HG03354 (cell line): ENCODE data around the gene RNF207.

Experiments used
- ATAC-seq: cut with Tn5 transposase; IDR thresholded peaks from one replicate; pipeline ENCODE4 v1.9.1; 2021; ENCODE audit warnings: mild to moderate bottlenecking; ENCODE audit not compliant: unreplicated experiment, poor library complexity, severe bottlenecking

Gene RNF207

GRCh38 chr1:6171548-6172124 lies 34.3 kb upstream of the RNF207 start:
- ATAC-seq, result no peak

- ATAC-seq, result no peak
Observed at GRCh38 chr1:6172549-6172948, 33.4 kb upstream of the RNF207 start.

GRCh38 chr1:6174621-6175410 lies 31.1 kb upstream of the RNF207 start:
- ATAC-seq, result no peak

- no peak for ATAC-seq
Observed at GRCh38 chr1:6175411-6175828, 30.5 kb upstream of the RNF207 start.

GRCh38 chr1:6176779-6177178 lies 29.1 kb upstream of the RNF207 start:
- no peak for ATAC-seq

- no peak for ATAC-seq
Observed at GRCh38 chr1:6177681-6178380, 28.1 kb upstream of the RNF207 start.

- ATAC-seq, result no peak
Observed at GRCh38 chr1:6178751-6179563, 27.0 kb upstream of the RNF207 start.

- ATAC-seq, result no peak
Observed at GRCh38 chr1:6179564-6180175, 26.2 kb upstream of the RNF207 start.

GRCh38 chr1:6180268-6180706 lies 25.6 kb upstream of the RNF207 start, which contains the start of gene CHD5:
Gene CHD5, minus strand, starts transcription at chr1:6180321. Its CDS starts 298 bp downstream, at chr1:6180023.
- no peak for ATAC-seq

GRCh38 chr1:6180707-6181311 lies 25.1 kb upstream of the RNF207 start:
- no peak for ATAC-seq

- ATAC-seq, result no peak
Observed at GRCh38 chr1:6181347-6181770, 24.6 kb upstream of the RNF207 start.

GRCh38 chr1:6183520-6183989 lies 22.4 kb upstream of the RNF207 start:
- ATAC-seq, result no peak

- ATAC-seq, result no peak
Observed at GRCh38 chr1:6184083-6184783, 21.7 kb upstream of the RNF207 start.

- ATAC-seq, result no peak
Observed at GRCh38 chr1:6185151-6185550, 20.8 kb upstream of the RNF207 start.

- no peak for ATAC-seq
Observed at GRCh38 chr1:6185635-6186382, 20.1 kb upstream of the RNF207 start.

- ATAC-seq, result no peak
Observed at GRCh38 chr1:6188466-6188865, 17.5 kb upstream of the RNF207 start.

- ATAC-seq, result no peak
Observed at GRCh38 chr1:6191968-6192367, 14.0 kb upstream of the RNF207 start.
